Measurements from ENCODE around the gene ARHGEF33.

ARHGEF33 gene

DNA sequence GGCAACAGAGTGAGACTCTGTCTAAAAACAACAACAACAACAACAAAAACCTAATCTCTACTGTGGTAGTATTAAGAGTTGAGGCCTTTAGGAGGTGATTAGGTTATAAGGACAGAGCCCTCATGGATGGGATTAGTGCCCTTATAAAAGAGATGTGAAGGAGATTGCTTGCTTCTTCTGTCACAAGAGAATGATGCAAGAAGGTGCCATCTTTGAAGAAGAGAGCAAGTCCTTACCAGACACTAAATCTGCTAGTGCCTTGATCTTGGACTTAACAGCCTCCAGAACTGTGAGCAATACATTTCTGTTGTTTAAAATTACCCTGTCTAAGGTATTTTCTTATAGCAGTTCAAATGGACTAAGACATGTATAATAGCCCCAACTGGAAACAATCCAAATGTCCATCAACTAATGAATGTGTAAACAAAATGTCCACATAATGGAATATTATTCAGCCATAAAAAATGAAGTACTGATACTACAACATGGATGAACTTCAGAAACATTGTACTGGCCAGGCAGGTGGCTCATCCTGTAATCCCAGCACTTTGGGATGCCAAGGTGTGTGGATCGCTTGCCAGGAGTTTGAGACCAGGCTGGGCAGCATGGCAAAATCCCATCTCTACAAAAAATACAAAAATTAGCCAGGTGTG lies 1.6 kb upstream of the ARHGEF33 start:
- no peaks in the 10 kb centered on the region for H3K9me3 ChIP-seq (ENCODE audit: severe bottlenecking)
- H3K36me3 ChIP-seq (ENCODE audit: low read depth): no peaks in the 10 kb centered on the region
- H3K4me3 ChIP-seq (ENCODE audit: severe bottlenecking): no peak overlapping the region
- no peak for ATAC-seq (ENCODE audit: low read depth)
- no peak for DNase-seq (ENCODE audit: low spot score)
- H3K27me3 ChIP-seq (ENCODE audit: insufficient read depth, poor library complexity, severe bottlenecking): no peaks in the 10 kb centered on the region
- H3K27ac ChIP-seq (ENCODE audit: poor library complexity, severe bottlenecking): no peak overlapping the region
- no peaks in the 10 kb centered on the region for H3K4me1 ChIP-seq (ENCODE audit: insufficient read depth, poor library complexity, severe bottlenecking)
- TF ChIP-seq, protein P1, sequence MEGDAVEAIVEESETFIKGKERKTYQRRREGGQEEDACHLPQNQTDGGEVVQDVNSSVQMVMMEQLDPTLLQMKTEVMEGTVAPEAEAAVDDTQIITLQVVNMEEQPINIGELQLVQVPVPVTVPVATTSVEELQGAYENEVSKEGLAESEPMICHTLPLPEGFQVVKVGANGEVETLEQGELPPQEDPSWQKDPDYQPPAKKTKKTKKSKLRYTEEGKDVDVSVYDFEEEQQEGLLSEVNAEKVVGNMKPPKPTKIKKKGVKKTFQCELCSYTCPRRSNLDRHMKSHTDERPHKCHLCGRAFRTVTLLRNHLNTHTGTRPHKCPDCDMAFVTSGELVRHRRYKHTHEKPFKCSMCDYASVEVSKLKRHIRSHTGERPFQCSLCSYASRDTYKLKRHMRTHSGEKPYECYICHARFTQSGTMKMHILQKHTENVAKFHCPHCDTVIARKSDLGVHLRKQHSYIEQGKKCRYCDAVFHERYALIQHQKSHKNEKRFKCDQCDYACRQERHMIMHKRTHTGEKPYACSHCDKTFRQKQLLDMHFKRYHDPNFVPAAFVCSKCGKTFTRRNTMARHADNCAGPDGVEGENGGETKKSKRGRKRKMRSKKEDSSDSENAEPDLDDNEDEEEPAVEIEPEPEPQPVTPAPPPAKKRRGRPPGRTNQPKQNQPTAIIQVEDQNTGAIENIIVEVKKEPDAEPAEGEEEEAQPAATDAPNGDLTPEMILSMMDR (IDR thresholded peaks at IDR 0.05; ENCODE audit: poor library complexity, severe bottlenecking): no peak

DNA sequence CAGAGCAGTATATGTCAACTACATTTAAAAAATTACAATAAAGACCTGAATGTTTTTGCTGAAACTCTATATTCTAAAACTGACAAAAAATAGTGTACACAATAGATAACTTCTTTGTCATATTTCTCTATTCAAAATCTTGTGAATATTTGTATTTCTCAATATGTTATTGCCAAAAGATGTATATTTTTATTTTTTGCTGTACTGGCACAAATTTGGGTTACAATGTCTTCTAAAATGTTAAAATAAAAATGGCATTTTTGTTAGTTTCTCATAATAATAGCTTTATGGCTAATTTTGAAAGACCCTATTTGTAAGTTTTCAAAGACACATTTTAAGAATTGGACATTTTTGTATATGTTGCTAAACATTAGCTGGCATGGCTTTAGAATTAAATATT lies 630 bp upstream of the ARHGEF33 start:
- no peaks in the 10 kb centered on the region for H3K4me1 ChIP-seq (ENCODE audit: insufficient read depth, poor library complexity, severe bottlenecking)
- no peaks in the 10 kb centered on the region for H3K27me3 ChIP-seq (ENCODE audit: insufficient read depth, poor library complexity, severe bottlenecking)
- TF ChIP-seq, protein P1 (IDR thresholded peaks at IDR 0.05; ENCODE audit: poor library complexity, severe bottlenecking): no peak
- ATAC-seq (ENCODE audit: low read depth): no peak
- no peaks in the 10 kb centered on the region for H3K36me3 ChIP-seq (ENCODE audit: low read depth)
- no peak for DNase-seq (ENCODE audit: low spot score)
- no peak overlapping the region for H3K4me3 ChIP-seq (ENCODE audit: severe bottlenecking)
- no peaks in the 10 kb centered on the region for H3K9me3 ChIP-seq (ENCODE audit: severe bottlenecking)
- H3K27ac ChIP-seq (ENCODE audit: poor library complexity, severe bottlenecking): no peak overlapping the region

GRCh38 chr2:38892819-38893218 lies 3.1 kb downstream of the ARHGEF33 start:
- H3K4me3 ChIP-seq (ENCODE audit: severe bottlenecking): no peak overlapping the region

DNA sequence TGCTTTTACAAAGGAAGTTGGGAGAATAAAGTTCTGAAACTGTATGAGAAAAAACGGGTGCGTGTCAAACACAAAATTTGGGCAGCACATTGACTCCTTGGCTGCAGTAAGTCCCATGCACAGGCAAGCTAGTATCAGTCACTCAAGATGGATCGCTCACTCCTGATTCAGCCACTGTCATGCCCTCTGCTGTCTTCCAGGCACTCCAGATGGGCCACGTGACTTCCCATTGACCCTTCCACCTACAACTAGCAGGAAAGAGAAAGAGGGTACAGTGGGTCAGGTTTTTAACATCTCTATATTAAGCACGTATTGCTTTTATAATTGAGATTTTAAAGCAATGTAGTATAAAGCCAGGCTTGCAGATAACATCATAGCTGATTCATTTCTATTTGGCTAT lies 8.6 kb downstream of the ARHGEF33 start:
- Histone ChIP-seq H3K4me1 (ENCODE audit: insufficient read depth, poor library complexity, severe bottlenecking) (no peaks in the 10 kb centered on the region), H3K4me3 (ENCODE audit: severe bottlenecking) (no peak overlapping the region), H3K27me3 (ENCODE audit: insufficient read depth, poor library complexity, severe bottlenecking) (no peaks in the 10 kb centered on the region), H3K9me3 (ENCODE audit: severe bottlenecking) (no peaks in the 10 kb centered on the region), H3K36me3 (ENCODE audit: low read depth) (no peaks in the 10 kb centered on the region), H3K27ac (ENCODE audit: poor library complexity, severe bottlenecking) (no peak overlapping the region)
- TF ChIP-seq, protein P1 (IDR thresholded peaks at IDR 0.05; ENCODE audit: poor library complexity, severe bottlenecking): no peak
- ATAC-seq (ENCODE audit: low read depth): no peak
- DNase-seq (ENCODE audit: low spot score): no peak

More at GRCh38 chr2:38892819-38893218, 3.1 kb downstream of the ARHGEF33 start:
- Histone ChIP-seq H3K27ac (ENCODE audit: poor library complexity, severe bottlenecking) (no peak overlapping the region), H3K36me3 (ENCODE audit: low read depth) (no peaks in the 10 kb centered on the region), H3K4me1 (ENCODE audit: insufficient read depth, poor library complexity, severe bottlenecking) (no peaks in the 10 kb centered on the region), H3K9me3 (ENCODE audit: severe bottlenecking) (no peaks in the 10 kb centered on the region), H3K27me3 (ENCODE audit: insufficient read depth, poor library complexity, severe bottlenecking) (no peaks in the 10 kb centered on the region)
- TF ChIP-seq, protein P1 (IDR thresholded peaks at IDR 0.05; ENCODE audit: poor library complexity, severe bottlenecking): no peak
- DNase-seq (ENCODE audit: low spot score) (no peak), ATAC-seq (ENCODE audit: low read depth) (no peak)

- TF ChIP-seq, protein P1 (IDR thresholded peaks at IDR 0.05; ENCODE audit: poor library complexity, severe bottlenecking): no peak
- Histone ChIP-seq H3K27ac (ENCODE audit: poor library complexity, severe bottlenecking) (no peak overlapping the region), H3K4me3 (ENCODE audit: severe bottlenecking) (no peak overlapping the region), H3K27me3 (ENCODE audit: insufficient read depth, poor library complexity, severe bottlenecking) (no peaks in the 10 kb centered on the region), H3K9me3 (ENCODE audit: severe bottlenecking) (no peaks in the 10 kb centered on the region), H3K4me1 (ENCODE audit: insufficient read depth, poor library complexity, severe bottlenecking) (peaks cover 1% of the 10 kb centered on the region), H3K36me3 (ENCODE audit: low read depth) (no peaks in the 10 kb centered on the region)
- ATAC-seq (ENCODE audit: low read depth): no peak
- DNase-seq (ENCODE audit: low spot score): no peak
These were observed 11.1 kb downstream of the ARHGEF33 start for GRCh38 chr2:38900726-38901125.
